LNCaP clone FGC (cell line): ENCODE results near the gene ACADS.
A peak's percentile ranks its signal among the peaks of the same experiment; 100 is the strongest.

Source experiments
- DNase-seq: peaks from one replicate; pipeline ENCODE4 v3.0.0-alpha.2; 2011; ENCODE audit warnings: low read depth
- H3K4me3 ChIP-seq: 2 replicates; pipeline ENCODE4 v1.5.1; 2011; ENCODE audit warnings: mild to moderate bottlenecking, low read depth, low read length, control low read depth
- TF ChIP-seq, protein P1 (sequence below): IDR thresholded peaks from 2 replicates; pipeline ENCODE4 v1.5.1; 2012; ENCODE audit warnings: mild to moderate bottlenecking; ENCODE audit not compliant: control insufficient read depth, insufficient read depth; ENCODE audit errors: extremely low read depth

Gene ACADS

DNA sequence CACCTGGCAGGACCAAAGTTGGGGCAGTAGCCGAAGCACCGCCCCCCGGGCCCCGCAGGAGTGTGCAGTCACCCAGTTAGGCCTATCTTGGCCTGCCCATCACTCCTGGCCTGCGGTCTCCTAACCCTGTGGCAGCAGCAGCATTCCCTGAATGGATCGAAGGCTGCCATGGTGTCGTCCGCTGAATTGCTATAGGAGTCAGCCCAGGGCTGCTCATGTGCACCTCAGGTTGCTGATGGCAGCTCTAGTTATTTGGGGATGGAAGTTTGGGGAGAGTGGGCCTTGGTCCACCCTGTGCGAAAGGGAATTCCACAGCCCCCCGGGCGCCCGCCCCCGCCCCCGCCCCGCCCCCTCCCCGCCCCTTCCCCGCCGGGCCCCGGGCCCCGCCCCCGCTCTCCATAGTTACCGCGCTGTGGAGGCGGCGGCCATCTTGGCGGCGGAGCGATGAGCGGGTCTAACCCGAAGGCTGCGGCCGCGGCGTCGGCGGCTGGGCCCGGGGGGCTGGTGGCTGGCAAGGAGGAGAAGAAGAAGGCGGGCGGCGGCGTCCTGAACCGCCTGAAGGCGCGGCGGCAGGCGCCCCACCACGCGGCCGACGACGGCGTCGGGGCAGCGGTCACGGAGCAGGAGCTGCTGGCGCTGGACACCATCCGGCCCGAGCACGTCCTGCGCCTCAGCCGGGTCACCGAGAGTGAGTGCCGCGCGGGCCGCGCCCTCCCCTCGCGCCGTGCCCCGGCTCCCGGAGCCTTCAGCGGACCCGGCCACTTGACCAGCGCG, 15.4 kb upstream of the ACADS start, which contains the start of gene UNC119B:
UNC119B (plus strand) TSS at position 428 of the 774 bp plus-strand sequence; CDS start at position 445, 17 bp downstream.
- TF ChIP-seq, protein P1, sequence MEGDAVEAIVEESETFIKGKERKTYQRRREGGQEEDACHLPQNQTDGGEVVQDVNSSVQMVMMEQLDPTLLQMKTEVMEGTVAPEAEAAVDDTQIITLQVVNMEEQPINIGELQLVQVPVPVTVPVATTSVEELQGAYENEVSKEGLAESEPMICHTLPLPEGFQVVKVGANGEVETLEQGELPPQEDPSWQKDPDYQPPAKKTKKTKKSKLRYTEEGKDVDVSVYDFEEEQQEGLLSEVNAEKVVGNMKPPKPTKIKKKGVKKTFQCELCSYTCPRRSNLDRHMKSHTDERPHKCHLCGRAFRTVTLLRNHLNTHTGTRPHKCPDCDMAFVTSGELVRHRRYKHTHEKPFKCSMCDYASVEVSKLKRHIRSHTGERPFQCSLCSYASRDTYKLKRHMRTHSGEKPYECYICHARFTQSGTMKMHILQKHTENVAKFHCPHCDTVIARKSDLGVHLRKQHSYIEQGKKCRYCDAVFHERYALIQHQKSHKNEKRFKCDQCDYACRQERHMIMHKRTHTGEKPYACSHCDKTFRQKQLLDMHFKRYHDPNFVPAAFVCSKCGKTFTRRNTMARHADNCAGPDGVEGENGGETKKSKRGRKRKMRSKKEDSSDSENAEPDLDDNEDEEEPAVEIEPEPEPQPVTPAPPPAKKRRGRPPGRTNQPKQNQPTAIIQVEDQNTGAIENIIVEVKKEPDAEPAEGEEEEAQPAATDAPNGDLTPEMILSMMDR = no peak
- H3K4me3 ChIP-seq = peak within 1 kb of the TSS; percentile 90
- DNase-seq = no peak

DNA sequence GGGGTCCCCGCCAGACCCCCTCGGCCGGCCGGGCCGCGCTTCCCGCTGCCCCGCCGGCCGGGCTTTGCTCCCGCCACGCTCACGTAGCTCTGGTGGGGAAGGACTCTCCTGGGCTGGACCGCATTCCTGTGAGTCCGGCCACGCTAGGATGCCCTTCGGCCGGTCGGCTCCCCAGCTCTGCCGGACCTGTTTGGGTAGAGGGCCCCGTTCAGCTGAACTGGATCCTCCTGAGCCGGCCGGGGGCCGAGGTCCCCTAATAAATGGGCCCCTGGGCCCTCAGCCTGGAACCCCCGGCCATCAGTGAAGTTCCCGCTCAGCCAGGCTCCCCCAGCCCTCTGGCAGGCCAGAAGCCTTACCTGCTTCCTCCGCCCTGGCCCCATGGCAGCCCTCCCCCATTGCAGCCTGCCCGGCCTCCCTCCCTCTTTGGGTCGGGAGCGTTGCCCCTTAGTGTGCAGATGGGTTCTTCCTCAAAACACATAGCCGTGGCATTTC, 14.8 kb upstream of the ACADS start:
- TF ChIP-seq, protein P1 = no peak
- H3K4me3 ChIP-seq = peak overlapping the region; percentile 90
- DNase-seq = no peak

DNA sequence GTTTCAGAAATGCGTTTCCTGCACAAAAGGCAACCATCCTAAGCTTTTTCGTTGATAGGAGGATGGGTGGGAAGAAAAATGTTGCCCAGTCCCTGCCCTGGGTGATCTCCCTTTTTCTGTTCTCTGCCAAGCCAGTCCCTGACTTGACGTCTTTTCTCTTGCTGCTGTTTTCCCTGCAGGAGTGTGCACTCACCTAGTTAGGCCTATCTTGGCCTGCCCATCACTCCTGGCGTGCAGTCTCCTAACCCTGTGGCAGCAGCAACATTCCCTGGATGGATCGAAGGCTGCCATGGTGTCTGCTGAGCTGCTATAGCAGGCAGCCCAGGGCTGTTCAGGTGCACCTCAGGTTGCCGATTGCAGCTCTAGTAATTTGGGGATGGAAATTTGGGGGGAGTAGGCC, 14.2 kb upstream of the ACADS start:
- TF ChIP-seq, protein P1 = no peak
- DNase-seq = no peak
- H3K4me3 ChIP-seq = peak overlapping the region; percentile 90

DNA sequence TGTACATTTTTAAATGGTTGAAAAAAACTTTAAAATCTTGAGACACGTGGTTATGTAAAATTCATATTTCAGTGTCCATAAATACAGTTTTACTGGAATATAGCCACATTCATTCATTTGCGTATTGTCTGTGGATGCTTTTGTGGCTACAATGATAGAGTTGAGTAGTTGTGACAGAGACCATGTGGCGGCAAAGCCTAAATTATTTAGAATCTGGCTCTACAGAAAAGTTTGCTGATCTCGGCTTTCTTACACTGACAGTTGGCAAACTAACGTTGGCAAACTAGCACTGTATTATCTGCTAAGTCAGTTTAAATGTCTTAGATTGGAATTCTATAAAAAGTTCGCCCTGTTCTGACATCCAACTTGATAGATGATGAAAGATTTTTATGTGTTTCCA, 13.0 kb upstream of the ACADS start:
- TF ChIP-seq, protein P1 = no peak
- DNase-seq = no peak
- H3K4me3 ChIP-seq = no peak overlapping the region

DNA sequence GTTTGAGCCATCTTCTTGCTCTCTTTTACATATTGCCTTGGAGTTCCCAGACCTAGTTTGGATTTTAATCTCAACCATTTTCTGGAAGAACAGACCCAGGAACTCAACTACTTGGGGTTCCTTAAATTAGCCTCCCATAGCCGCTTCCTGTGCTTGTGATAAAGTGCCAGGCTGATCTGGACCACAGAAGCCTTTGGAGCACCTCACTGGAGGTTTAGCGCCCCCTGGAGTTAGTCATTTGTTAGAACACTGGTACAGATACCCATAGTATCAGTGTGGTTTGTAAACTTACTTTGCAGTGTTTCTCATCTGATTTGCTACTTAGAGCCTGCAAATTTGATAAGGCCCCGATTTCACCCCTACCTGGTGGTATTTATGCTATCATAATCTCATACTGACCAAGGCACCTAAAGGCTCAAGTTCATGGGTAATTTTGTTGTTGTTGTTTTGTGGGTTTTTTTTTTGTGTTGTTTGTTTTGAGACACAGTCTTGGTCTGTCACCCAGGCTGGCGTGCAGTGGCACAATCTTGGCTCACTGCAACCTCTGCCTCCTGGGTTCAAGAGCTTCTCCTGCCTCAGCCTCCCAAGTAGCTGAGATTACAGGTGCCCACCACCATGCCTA, 11.7 kb upstream of the ACADS start:
- TF ChIP-seq, protein P1 = peak; percentile 74
- DNase-seq = peak; percentile 42
- H3K4me3 ChIP-seq = no peak overlapping the region

DNA sequence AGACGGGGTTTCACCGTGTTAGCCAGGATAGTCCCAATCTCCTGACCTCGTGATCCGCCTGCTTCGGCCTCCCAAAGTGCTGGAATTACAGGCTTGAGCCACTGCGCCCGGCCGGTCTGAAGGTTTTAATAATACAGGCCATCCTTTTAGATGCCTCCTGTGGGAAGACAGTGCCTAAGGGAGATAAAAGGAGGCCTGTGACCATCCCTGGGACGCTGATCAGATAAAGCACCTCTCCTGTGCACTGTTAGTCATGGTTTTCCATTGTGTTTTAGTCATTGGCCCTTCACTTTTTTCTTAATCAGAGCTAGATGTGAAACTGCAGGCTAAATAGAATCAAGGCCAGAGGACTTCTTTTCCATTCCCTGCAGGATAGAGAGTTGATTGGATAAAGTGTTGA, 7.6 kb upstream of the ACADS start:
- no peak overlapping the region for H3K4me3 ChIP-seq
- TF ChIP-seq, protein P1 = no peak
- no peak for DNase-seq

DNA sequence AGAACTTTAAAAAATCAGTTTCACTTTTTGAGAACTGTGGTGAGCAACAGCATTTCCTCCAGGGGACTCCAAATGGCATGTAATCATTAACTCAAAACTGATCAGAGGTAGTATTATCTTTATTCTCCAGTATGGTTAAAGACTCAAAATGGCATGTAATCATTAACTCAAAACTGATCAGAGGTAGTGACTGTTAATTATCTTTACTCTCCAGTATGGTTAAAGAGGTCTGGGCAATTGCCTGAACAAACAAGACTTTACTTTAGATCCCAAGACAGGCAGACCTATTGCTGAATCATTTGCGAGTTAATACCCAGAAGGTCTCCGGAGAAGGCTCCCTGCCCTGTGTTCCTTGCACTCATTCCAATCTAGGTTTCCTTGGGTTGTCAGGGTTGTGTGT, 6.6 kb upstream of the ACADS start:
- no peak overlapping the region for H3K4me3 ChIP-seq
- TF ChIP-seq, protein P1 = no peak
- no peak for DNase-seq
